ENCODE measurements around the gene DNASE1L1. TPM values are rescaled to one million over a fixed set of nuclear protein-coding genes. Genes with fewer than 3 reads are reported as not detected.

Gene DNASE1L1
- total and polyA plus RNA-seq, 2 of the 13 experiments (the other 11 are each of a cell fraction or from before 2014, with no cell fraction given), result 4.7 to 12.3 TPM

DNA sequence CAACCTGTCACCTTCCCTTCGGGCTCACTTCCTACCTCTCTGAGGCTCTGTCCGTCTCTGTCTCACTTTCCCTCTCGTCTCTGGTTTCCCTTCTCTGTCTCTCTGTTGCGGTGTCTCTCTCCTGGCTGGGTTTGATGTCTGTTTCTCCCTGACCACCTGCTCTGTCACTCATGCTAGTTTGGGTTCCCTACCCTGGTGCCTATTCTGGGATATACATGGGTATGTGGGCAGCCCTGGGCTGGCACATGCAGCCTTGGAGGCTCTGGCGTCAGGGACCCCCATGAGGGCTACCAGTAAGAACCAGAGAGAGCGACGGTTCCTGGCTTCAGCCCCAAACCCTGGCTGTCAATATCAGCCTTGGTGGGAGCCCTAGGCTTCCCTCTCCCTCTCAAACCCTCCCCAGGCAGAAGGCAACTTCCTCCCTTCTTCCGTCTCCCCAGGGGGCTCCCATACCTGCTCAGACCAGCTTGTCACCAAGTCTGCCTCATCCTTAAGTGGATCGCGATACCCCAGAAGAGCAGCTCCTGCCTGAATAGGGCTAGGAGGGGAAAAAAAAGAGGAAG, 314 bp downstream of the DNASE1L1 start (continued):
- TF ChIP-seq, protein P1, sequence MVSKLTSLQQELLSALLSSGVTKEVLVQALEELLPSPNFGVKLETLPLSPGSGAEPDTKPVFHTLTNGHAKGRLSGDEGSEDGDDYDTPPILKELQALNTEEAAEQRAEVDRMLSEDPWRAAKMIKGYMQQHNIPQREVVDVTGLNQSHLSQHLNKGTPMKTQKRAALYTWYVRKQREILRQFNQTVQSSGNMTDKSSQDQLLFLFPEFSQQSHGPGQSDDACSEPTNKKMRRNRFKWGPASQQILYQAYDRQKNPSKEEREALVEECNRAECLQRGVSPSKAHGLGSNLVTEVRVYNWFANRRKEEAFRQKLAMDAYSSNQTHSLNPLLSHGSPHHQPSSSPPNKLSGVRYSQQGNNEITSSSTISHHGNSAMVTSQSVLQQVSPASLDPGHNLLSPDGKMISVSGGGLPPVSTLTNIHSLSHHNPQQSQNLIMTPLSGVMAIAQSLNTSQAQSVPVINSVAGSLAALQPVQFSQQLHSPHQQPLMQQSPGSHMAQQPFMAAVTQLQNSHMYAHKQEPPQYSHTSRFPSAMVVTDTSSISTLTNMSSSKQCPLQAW (CRISPR knock-in tag; IDR thresholded peaks at IDR 0.05), result no peak

DNA sequence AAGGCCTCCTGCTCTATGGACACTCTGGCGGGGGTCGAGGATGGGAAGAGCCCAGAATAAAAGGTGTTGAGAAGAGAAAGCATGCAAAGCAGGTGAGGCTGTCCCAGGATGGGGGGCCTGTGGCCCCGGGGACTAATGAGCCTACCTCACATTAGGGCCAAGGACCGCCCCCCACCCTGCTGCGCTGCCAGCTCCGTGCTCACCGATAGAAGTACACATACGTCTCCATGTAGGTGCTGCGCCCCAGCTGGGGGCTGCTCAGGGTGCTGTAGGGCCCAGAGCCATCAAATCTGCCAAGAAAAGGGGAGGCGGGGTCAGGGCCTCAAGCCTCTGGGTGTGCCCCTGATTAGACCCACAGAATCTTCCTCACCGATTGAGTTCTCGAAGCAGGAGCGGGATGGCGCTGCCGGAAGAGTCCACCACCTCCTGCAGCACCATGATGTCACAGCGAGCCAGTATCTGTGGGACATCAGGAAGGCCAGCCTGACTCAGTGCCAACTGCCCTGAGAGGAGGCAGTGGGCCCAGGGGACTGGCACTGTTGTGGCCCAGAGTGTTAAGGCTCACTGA, 4.3 kb downstream of the DNASE1L1 start:
- no peaks in the 10 kb centered on the region for H3K9me3 ChIP-seq (ENCODE audit: low read length)
- H3K4me2 ChIP-seq (ENCODE audit: low read depth, low read length), result no peak overlapping the region
- DNase-seq (ENCODE audit: low spot score), result no peak
- peaks cover 37% of the 10 kb centered on the region for H3K4me1 ChIP-seq (ENCODE audit: insufficient read depth, low read length)
- peaks cover under 1% of the 10 kb centered on the region for H3K79me2 ChIP-seq (ENCODE audit: insufficient read depth, low read length)
- no peak overlapping the region for H3K27ac ChIP-seq (ENCODE audit: extremely low read length, insufficient read depth, low read length)
- intact Hi-C loops (cut with micrococcal nuclease; ENCODE audit: unreplicated experiment), result no loop called here
- POLR2A ChIA-PET, result no interaction called here
- H3K4me3 ChIP-seq (replicated peaks in 1 of 3; ENCODE audit: insufficient read depth in 1 of 3, low read depth in 2 of 3, low read length in 3 of 3), result no peak overlapping the region
- no TSS peak for BruUV-seq (replicated peaks)
- no peak for FAIRE-seq
- ATAC-seq, result no peak
- in situ Hi-C loops (cut with HindIII; ENCODE audit: extremely low pct_ligation_motif_present, low pct_unique_long_range_greater_than_20kb), result loop anchor here (25.0 kb wide), 1 partner anchor 133 kb away; the partner anchor contains the start of genes G6PD and IKBKG
- peaks cover 3 to 14% of the 10 kb centered on the region in 2 experiments; a peak in 3 of 5 replicates for H3K36me3 ChIP-seq (replicated peaks in 1 of 2; ENCODE audit: control insufficient read depth in 1 of 2, insufficient read depth in 2 of 2, low read length in 2 of 2)
- H3K27me3 ChIP-seq (ENCODE audit: control insufficient read depth in 1 of 2, insufficient read depth in 2 of 2, low read length in 2 of 2), result no peaks in the 10 kb centered on the region
- peaks cover 12% of the 10 kb centered on the region; the same call in 1 of the 2 replicates for H4K20me1 ChIP-seq (ENCODE audit: insufficient read depth, low read length)
- WGBS (ENCODE audit: low lambda C conversion rate), result 94% methylated on average over 2 of the region's 16 CpGs
- H3K9ac ChIP-seq (ENCODE audit: insufficient read depth, low read depth, low read length), result no peak overlapping the region
- no peak overlapping the region for H2AFZ ChIP-seq (ENCODE audit: low read length)
- CTCF ChIA-PET (ENCODE audit: low intra/inter-chr PET ratio, low total read pairs), result no interaction called here
- TF ChIP-seq, protein P2, sequence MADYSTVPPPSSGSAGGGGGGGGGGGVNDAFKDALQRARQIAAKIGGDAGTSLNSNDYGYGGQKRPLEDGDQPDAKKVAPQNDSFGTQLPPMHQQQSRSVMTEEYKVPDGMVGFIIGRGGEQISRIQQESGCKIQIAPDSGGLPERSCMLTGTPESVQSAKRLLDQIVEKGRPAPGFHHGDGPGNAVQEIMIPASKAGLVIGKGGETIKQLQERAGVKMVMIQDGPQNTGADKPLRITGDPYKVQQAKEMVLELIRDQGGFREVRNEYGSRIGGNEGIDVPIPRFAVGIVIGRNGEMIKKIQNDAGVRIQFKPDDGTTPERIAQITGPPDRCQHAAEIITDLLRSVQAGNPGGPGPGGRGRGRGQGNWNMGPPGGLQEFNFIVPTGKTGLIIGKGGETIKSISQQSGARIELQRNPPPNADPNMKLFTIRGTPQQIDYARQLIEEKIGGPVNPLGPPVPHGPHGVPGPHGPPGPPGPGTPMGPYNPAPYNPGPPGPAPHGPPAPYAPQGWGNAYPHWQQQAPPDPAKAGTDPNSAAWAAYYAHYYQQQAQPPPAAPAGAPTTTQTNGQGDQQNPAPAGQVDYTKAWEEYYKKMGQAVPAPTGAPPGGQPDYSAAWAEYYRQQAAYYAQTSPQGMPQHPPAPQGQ (CRISPR knock-in tag; IDR thresholded peaks at IDR 0.05; ENCODE audit: borderline replicate concordance), result no peak
- no peak for TF ChIP-seq ZNF737 (CRISPR knock-in tag; IDR thresholded peaks at IDR 0.05; ENCODE audit: borderline replicate concordance)
- TF ChIP-seq, protein P3, sequence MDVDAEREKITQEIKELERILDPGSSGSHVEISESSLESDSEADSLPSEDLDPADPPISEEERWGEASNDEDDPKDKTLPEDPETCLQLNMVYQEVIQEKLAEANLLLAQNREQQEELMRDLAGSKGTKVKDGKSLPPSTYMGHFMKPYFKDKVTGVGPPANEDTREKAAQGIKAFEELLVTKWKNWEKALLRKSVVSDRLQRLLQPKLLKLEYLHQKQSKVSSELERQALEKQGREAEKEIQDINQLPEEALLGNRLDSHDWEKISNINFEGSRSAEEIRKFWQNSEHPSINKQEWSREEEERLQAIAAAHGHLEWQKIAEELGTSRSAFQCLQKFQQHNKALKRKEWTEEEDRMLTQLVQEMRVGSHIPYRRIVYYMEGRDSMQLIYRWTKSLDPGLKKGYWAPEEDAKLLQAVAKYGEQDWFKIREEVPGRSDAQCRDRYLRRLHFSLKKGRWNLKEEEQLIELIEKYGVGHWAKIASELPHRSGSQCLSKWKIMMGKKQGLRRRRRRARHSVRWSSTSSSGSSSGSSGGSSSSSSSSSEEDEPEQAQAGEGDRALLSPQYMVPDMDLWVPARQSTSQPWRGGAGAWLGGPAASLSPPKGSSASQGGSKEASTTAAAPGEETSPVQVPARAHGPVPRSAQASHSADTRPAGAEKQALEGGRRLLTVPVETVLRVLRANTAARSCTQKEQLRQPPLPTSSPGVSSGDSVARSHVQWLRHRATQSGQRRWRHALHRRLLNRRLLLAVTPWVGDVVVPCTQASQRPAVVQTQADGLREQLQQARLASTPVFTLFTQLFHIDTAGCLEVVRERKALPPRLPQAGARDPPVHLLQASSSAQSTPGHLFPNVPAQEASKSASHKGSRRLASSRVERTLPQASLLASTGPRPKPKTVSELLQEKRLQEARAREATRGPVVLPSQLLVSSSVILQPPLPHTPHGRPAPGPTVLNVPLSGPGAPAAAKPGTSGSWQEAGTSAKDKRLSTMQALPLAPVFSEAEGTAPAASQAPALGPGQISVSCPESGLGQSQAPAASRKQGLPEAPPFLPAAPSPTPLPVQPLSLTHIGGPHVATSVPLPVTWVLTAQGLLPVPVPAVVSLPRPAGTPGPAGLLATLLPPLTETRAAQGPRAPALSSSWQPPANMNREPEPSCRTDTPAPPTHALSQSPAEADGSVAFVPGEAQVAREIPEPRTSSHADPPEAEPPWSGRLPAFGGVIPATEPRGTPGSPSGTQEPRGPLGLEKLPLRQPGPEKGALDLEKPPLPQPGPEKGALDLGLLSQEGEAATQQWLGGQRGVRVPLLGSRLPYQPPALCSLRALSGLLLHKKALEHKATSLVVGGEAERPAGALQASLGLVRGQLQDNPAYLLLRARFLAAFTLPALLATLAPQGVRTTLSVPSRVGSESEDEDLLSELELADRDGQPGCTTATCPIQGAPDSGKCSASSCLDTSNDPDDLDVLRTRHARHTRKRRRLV (CRISPR knock-in tag; IDR thresholded peaks at IDR 0.05), result no peak
- no peak for TF ChIP-seq MAFK (conservative IDR thresholded peaks at IDR 0.05 in 1 of 2, IDR thresholded peaks at IDR 0.05 in 1 of 2; ENCODE audit: low read length in 2 of 2)
- TF ChIP-seq, protein P4, sequence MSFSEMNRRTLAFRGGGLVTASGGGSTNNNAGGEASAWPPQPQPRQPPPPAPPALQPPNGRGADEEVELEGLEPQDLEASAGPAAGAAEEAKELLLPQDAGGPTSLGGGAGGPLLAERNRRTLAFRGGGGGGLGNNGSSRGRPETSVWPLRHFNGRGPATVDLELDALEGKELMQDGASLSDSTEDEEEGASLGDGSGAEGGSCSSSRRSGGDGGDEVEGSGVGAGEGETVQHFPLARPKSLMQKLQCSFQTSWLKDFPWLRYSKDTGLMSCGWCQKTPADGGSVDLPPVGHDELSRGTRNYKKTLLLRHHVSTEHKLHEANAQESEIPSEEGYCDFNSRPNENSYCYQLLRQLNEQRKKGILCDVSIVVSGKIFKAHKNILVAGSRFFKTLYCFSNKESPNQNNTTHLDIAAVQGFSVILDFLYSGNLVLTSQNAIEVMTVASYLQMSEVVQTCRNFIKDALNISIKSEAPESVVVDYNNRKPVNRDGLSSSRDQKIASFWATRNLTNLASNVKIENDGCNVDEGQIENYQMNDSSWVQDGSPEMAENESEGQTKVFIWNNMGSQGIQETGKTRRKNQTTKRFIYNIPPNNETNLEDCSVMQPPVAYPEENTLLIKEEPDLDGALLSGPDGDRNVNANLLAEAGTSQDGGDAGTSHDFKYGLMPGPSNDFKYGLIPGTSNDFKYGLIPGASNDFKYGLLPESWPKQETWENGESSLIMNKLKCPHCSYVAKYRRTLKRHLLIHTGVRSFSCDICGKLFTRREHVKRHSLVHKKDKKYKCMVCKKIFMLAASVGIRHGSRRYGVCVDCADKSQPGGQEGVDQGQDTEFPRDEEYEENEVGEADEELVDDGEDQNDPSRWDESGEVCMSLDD (CRISPR knock-in tag; IDR thresholded peaks at IDR 0.05; ENCODE audit: borderline replicate concordance), result no peak

Measured in HepG2 (cell line).